ENCODE data around the gene PCGF2. TPM values are rescaled to one million over a fixed set of nuclear protein-coding genes. Genes with fewer than 3 reads are reported as not detected.

Gene PCGF2
- total and polyA plus RNA-seq, 10 of the 15 experiments (the other 5 are each of a cell fraction or from before 2014, with no cell fraction given), result 2.7 to 35.6 (median 7.2) TPM

GRCh38 chr17:38702166-38702915 is 45.8 kb downstream of the PCGF2 start (continued):
- TF ChIP-seq ZNF217 (IDR thresholded peaks at IDR 0.05) (no peak; the same call in 1 of the 2 replicates), YBX1 (IDR thresholded peaks at IDR 0.05) (no peak), SMC3 (IDR thresholded peaks at IDR 0.05; ENCODE audit: borderline replicate concordance, low read length) (no peak), MEF2B (IDR thresholded peaks at IDR 0.05; ENCODE audit: partially characterized antibody, poor library complexity, severe bottlenecking) (no peak), CHD1 (IDR thresholded peaks at IDR 0.05; ENCODE audit: low read depth, low read length) (no peak), RAD51 (IDR thresholded peaks at IDR 0.05) (no peak), NBN (IDR thresholded peaks at IDR 0.05) (no peak; the same call in 1 of the 2 replicates), PAX5 (IDR thresholded peaks at IDR 0.05; ENCODE audit: borderline replicate concordance, low read depth, low read length) (no peak), RELA (IDR thresholded peaks at IDR 0.05; ENCODE audit: borderline replicate concordance, partially characterized antibody) (no peak), JUNB (IDR thresholded peaks at IDR 0.05) (no peak), TCF12 (IDR thresholded peaks at IDR 0.05; ENCODE audit: low read depth, low read length) (no peak), RFX5 (IDR thresholded peaks at IDR 0.05; ENCODE audit: low read depth, low read length) (no peak), ATF7 (IDR thresholded peaks at IDR 0.05; ENCODE audit: low read depth) (no peak), RBBP5 (conservative IDR thresholded peaks at IDR 0.05) (no peak), GABPA (IDR thresholded peaks at IDR 0.05; ENCODE audit: low read depth) (peak; percentile 27; the same call in 1 of the 2 replicates)

Measured in GM12878 (cell line).